Adrenal gland (tissue), 12 donors: ENCODE data around the gene ZC3H15. TPM values are rescaled to one million over a fixed set of nuclear protein-coding genes. Genes with fewer than 3 reads are reported as not detected.
"Not testable (repeated sequence)": the region's sequence is repeated elsewhere in the genome, so short reads cannot be mapped to it uniquely, and the experiment has no call there.

ENCODE experiments used
- DNase-seq, 7 donors: peaks; one replicate each; pipeline ENCODE4 v3.0.0-alpha.2; 2019 to 2020
- H3K27ac ChIP-seq, 5 donors: fragments of 200-600 bp; sonication (generic) in 4 of 5; 1 replicate in 3 of 5; 2 replicates in 2 of 5; pipeline versions ENCODE4 v1.5.1 to v1.8.0; 2016 to 2020; ENCODE audit warnings: mild to moderate bottlenecking in 1 of 5
- H3K27me3 ChIP-seq: fragments of 200-600 bp; 2 replicates; pipeline ENCODE4 v1.8.0; 2021
- H3K36me3 ChIP-seq, 2 donors: fragments of 200-600 bp; replicated peaks in 1 of 2; 1 replicate in 1 of 2; 2 replicates in 1 of 2; pipeline versions ENCODE4 v1.5.1 to v1.8.0; 2018 to 2022
- H3K4me1 ChIP-seq, 2 donors: fragments of 200-600 bp; replicated peaks in 1 of 2; 1 replicate in 1 of 2; 2 replicates in 1 of 2; pipeline versions ENCODE4 v1.5.1 to v1.8.0; 2018 to 2021
- H3K4me3 ChIP-seq, 4 donors: fragments of 200-600 bp; sonication (generic) in 3 of 4; one replicate each; pipeline ENCODE4 v1.5.1; 2016 to 2018
- H3K9me3 ChIP-seq, 3 donors: fragments of 200-600 bp; sonication (generic) in 1 of 3; replicated peaks in 1 of 3; 1 replicate in 2 of 3; 2 replicates in 1 of 3; pipeline versions ENCODE4 v1.5.1 to v1.8.0; 2016 to 2021
- CTCF ChIP-seq, 6 experiments: fragments of 450-650 bp in 4 of 6; fragments of 200-600 bp in 2 of 6; sonication (generic) in 1 of 6; IDR thresholded peaks; 1 replicate in 5 of 6; 2 replicates in 1 of 6; pipeline versions ENCODE4 v1.5.1 to v1.8.0; 2016 to 2021; ENCODE audit warnings: antibody characterized with exemption in 6 of 6, mild to moderate bottlenecking in 2 of 6, moderate library complexity in 1 of 6
- POLR2A ChIP-seq, 2 donors: fragments of 450-650 bp; IDR thresholded peaks; one replicate each; pipeline ENCODE4 v1.6.1; 2017; ENCODE audit warnings: antibody characterized with exemption in 2 of 2, mild to moderate bottlenecking in 2 of 2, moderate library complexity in 1 of 2
- WGBS, 4 donors: extraction: QIAGEN DNeasy Blood & Tissue Kit in 2 of 4; methylation state at CpG; one replicate each; pipeline versions ENCODE4 v1.1.5 to v1.1.7; 2013 to 2017; 5-methylcytosine and 5-hydroxymethylcytosine counted together
- intact Hi-C, 2 donors: fragments of 100-400 bp; cut with DNase I; formaldehyde crosslinking; loops; one replicate each; pipeline versions ENCODE4 v1.14.1 to v1.15.0; 2022 to 2023
- polyA plus RNA-seq, 3 donors: library from polyadenylated mRNA; stranded (reverse); fragments of 200-250 nt in 2 of 3; fragments of 350-450 nt in 1 of 3; fragmentation: Illumina TruSeq in 1 of 3; extraction: RNeasy Lipid Tissue Mini Kit (QIAGEN cat#74804) in 1 of 3; gene quantifications; one replicate each; pipeline ENCODE4 v1.2.3, GENCODE V29; 2013 to 2014
- total RNA-seq, 9 donors: library from RNA; depleted of rRNA in 4 of 9; stranded (reverse); fragments of >200 nt in 4 of 9; fragments of 120-200 nt in 1 of 9; fragmentation: NEBNext Ultra II Directional in 1 of 9; extraction: Animal tissue kit (Norgen Biotek cat#: 25700) in 1 of 9; gene quantifications; one replicate each; pipeline versions ENCODE4 v1.1.0 to v1.2.4, GENCODE V29; 2013 to 2023
- donor health status: healthy with polysubstance abuse.
- donor health status: Bipolar disorder and iron deficiency.
- donor health status: DM: yes; HTN: yes; CAD: no.
- donor health status: DM: no; HTN: no; CAD: no.
- donor health status: DM: no; HTN: no; CAD: no.
- donor health status: DM: yes; HTN: yes; CAD: no.

The ZC3H15 gene
- total and polyA plus RNA-seq, 12 donors: 40.0 to 191 (median 54.5) TPM

GRCh38 chr2:186517090-186517489, 31.0 kb downstream of the ZC3H15 start:
- Histone ChIP-seq H3K27me3 (no peaks in the 10 kb centered on the region), H3K4me3 (no peak overlapping the region), H3K27ac (no peak overlapping the region), H3K4me1 (peaks cover 9 to 11% of the 10 kb centered on the region in 2 donors), H3K9me3 (no peaks in the 10 kb centered on the region), H3K36me3 (peaks cover 0 to 4% of the 10 kb centered on the region in 2 donors)
- DNase-seq: no peak
- TF ChIP-seq CTCF (IDR thresholded peaks at IDR 0.05) (no peak), POLR2A (IDR thresholded peaks at IDR 0.05) (no peak)
- intact Hi-C loops: no loop called here

GRCh38 chr2:186518291-186518690, 32.2 kb downstream of the ZC3H15 start:
- Histone ChIP-seq H3K27ac (no peak overlapping the region), H3K27me3 (no peaks in the 10 kb centered on the region), H3K36me3 (peaks cover 0 to 4% of the 10 kb centered on the region in 2 donors), H3K4me1 (peaks cover 9 to 11% of the 10 kb centered on the region in 2 donors), H3K4me3 (no peak overlapping the region), H3K9me3 (no peaks in the 10 kb centered on the region)
- WGBS, 4 donors: 63 to 83% (median 80%) methylated on average over 4 of the region's 4 CpGs
- TF ChIP-seq CTCF (IDR thresholded peaks at IDR 0.05) (no peak), POLR2A (IDR thresholded peaks at IDR 0.05) (no peak)
- DNase-seq: no peak
- intact Hi-C loops: no loop called here

- H3K9me3 ChIP-seq: no peaks in the 10 kb centered on the region
- peaks cover 0 to 4% of the 10 kb centered on the region in 2 donors for H3K36me3 ChIP-seq
- 72 to 96% (median 79%) methylated on average over 3 of the region's 3 CpGs for WGBS, 4 donors
- DNase-seq: no peak
- no peak overlapping the region for H3K27ac ChIP-seq
- H3K27me3 ChIP-seq: no peaks in the 10 kb centered on the region
- intact Hi-C loops: no loop called here
- no peak overlapping the region for H3K4me3 ChIP-seq
- H3K4me1 ChIP-seq: peaks cover 9 to 11% of the 10 kb centered on the region in 2 donors
- TF ChIP-seq CTCF (IDR thresholded peaks at IDR 0.05) (no peak), POLR2A (IDR thresholded peaks at IDR 0.05) (no peak)
Measured at GRCh38 chr2:186518945-186519344, 32.9 kb downstream of the ZC3H15 start.

GRCh38 chr2:186521570-186522153, 35.6 kb downstream of the ZC3H15 start:
- H3K9me3 ChIP-seq, H3K27me3 ChIP-seq, DNase-seq, H3K4me1 ChIP-seq, intact Hi-C loops, H3K27ac ChIP-seq, H3K4me3 ChIP-seq, H3K36me3 ChIP-seq: not testable (repeated sequence)
- 82 to 95% (median 88%) methylated on average over 9 of the region's 9 CpGs for WGBS, 4 donors

- no peaks in the 10 kb centered on the region for H3K27me3 ChIP-seq
- no peak for DNase-seq
- 80 to 91% (median 89%) methylated on average over 2 of the region's 2 CpGs for WGBS, 4 donors
- H3K9me3 ChIP-seq: no peaks in the 10 kb centered on the region
- no peak overlapping the region for H3K4me3 ChIP-seq
- no peaks in the 10 kb centered on the region for H3K4me1 ChIP-seq
- intact Hi-C loops: no loop called here
- no peak for TF ChIP-seq CTCF (IDR thresholded peaks at IDR 0.05)
- TF ChIP-seq POLR2A (IDR thresholded peaks at IDR 0.05): no peak
- no peak overlapping the region for H3K27ac ChIP-seq
- peaks cover 0 to 4% of the 10 kb centered on the region in 2 donors for H3K36me3 ChIP-seq
Measured at GRCh38 chr2:186522450-186522849, 36.4 kb downstream of the ZC3H15 start.
